HEK293T (cell line): ENCODE results near the gene CCDC92B.

Experiments used
- CTCF ChIA-PET: fragments of 350-600 bp; formaldehyde crosslinking; extraction: SDS; loops from one replicate; lab custom pipeline; 2021; ENCODE audit warnings: antibody characterized with exemption, inconsistent platforms; lab: Yijun Ruan, JAX
- POLR2A ChIA-PET: fragments of 350-600 bp; formaldehyde crosslinking; extraction: SDS; loops from one replicate; lab custom pipeline; 2020; ENCODE audit warnings: antibody characterized with exemption, inconsistent platforms; lab: Yijun Ruan, JAX
- DNase-seq: peaks from one replicate; pipeline ENCODE4 v3.0.0; 2012; ENCODE audit warnings: mixed read lengths; ENCODE audit errors: extremely low spot score
- ARNT ChIP-seq: fragments of 450-650 bp; IDR thresholded peaks from 2 replicates; pipeline ENCODE4 v1.6.1; 2017; ENCODE audit warnings: mild to moderate bottlenecking
- BHLHE40 ChIP-seq: fragments of 450-650 bp; IDR thresholded peaks from 2 replicates; pipeline ENCODE4 v1.6.1; 2016; ENCODE audit warnings: mild to moderate bottlenecking, moderate library complexity, borderline replicate concordance
- CTBP1 ChIP-seq: fragments of 450-650 bp; IDR thresholded peaks from 2 replicates; pipeline ENCODE4 v1.6.1; 2016; ENCODE audit warnings: borderline replicate concordance
- ELF4 ChIP-seq: fragments of 450-650 bp; IDR thresholded peaks from 2 replicates; pipeline ENCODE4 v1.6.1; 2017; ENCODE audit warnings: antibody characterized with exemption
- FOXA1 ChIP-seq: fragments of 450-650 bp; IDR thresholded peaks from 2 replicates; pipeline ENCODE4 v1.6.1; 2016; ENCODE audit warnings: mild to moderate bottlenecking
- FOXK2 ChIP-seq: fragments of 450-650 bp; IDR thresholded peaks from 2 replicates; pipeline ENCODE4 v1.6.1; 2016; ENCODE audit warnings: mild to moderate bottlenecking
- FOXM1 ChIP-seq: fragments of 450-650 bp; IDR thresholded peaks from 2 replicates; pipeline ENCODE4 v1.6.1; 2017; ENCODE audit warnings: mild to moderate bottlenecking, borderline replicate concordance
- HDGF ChIP-seq: fragments of 450-650 bp; IDR thresholded peaks from 2 replicates; pipeline ENCODE4 v1.6.1; 2017; ENCODE audit warnings: antibody characterized with exemption, borderline replicate concordance
- L3MBTL2 ChIP-seq: fragments of 450-650 bp; conservative IDR thresholded peaks from 2 replicates; pipeline ENCODE4 v1.6.1; 2016; ENCODE audit warnings: mild to moderate bottlenecking
- LEF1 ChIP-seq: fragments of 450-650 bp; IDR thresholded peaks from 2 replicates; pipeline ENCODE4 v1.6.1; 2017; ENCODE audit warnings: mild to moderate bottlenecking, borderline replicate concordance
- NFRKB ChIP-seq: fragments of 450-650 bp; IDR thresholded peaks from 2 replicates; pipeline ENCODE4 v1.6.1; 2016; ENCODE audit warnings: mild to moderate bottlenecking, moderate library complexity
- PKNOX1 ChIP-seq: fragments of 450-650 bp; IDR thresholded peaks from 2 replicates; pipeline ENCODE4 v1.6.1; 2016
- SP1 ChIP-seq: fragments of 450-650 bp; IDR thresholded peaks from 2 replicates; pipeline ENCODE4 v1.6.1; 2017
- SUZ12 ChIP-seq: fragments of 450-650 bp; IDR thresholded peaks from 2 replicates; pipeline ENCODE4 v1.6.1; 2016; ENCODE audit warnings: mild to moderate bottlenecking
- TARDBP ChIP-seq: fragments of 450-650 bp; IDR thresholded peaks from 2 replicates; pipeline ENCODE4 v1.6.1; 2016
- ZNF384 ChIP-seq: fragments of 450-650 bp; IDR thresholded peaks from 2 replicates; pipeline ENCODE4 v1.6.1; 2016

CCDC92B gene

GRCh38 chr17:2705263-2705662 is 44.2 kb downstream of the CCDC92B start:
- CTCF ChIA-PET, result no interaction called here
- TF ChIP-seq L3MBTL2 (no peak), NFRKB (no peak), HDGF (no peak), LEF1 (no peak), SUZ12 (no peak), FOXA1 (no peak), FOXK2 (no peak), TARDBP (no peak), CTBP1 (no peak)
- no peak for DNase-seq
- POLR2A ChIA-PET, result no interaction called here

- POLR2A ChIA-PET, result no interaction called here
- CTCF ChIA-PET, result no interaction called here
- no peak for DNase-seq
- TF ChIP-seq ZNF384 (no peak), FOXM1 (no peak), CTBP1 (no peak), LEF1 (no peak), ARNT (no peak), PKNOX1 (no peak), L3MBTL2 (no peak), SUZ12 (no peak), ELF4 (no peak), FOXA1 (no peak), SP1 (no peak), NFRKB (no peak), TARDBP (no peak), FOXK2 (no peak), HDGF (no peak)
Observed at GRCh38 chr17:2704890-2705248, 44.6 kb downstream of the CCDC92B start.

GRCh38 chr17:2704031-2704889 is 45.2 kb downstream of the CCDC92B start:
- CTCF ChIA-PET, result no interaction called here
- TF ChIP-seq L3MBTL2, result no peak
- no peak for TF ChIP-seq ZNF384
- no peak for TF ChIP-seq LEF1
- no peak for TF ChIP-seq ELF4
- TF ChIP-seq HDGF, result no peak
- no peak for TF ChIP-seq CTBP1
- no peak for TF ChIP-seq TARDBP
- no peak for DNase-seq
- POLR2A ChIA-PET, result no interaction called here

- TF ChIP-seq ARNT, result no peak
- TF ChIP-seq HDGF, result no peak
- no peak for TF ChIP-seq FOXA1
- no peak for TF ChIP-seq FOXK2
- no peak for TF ChIP-seq CTBP1
- TF ChIP-seq FOXM1, result no peak
- no peak for TF ChIP-seq L3MBTL2
- TF ChIP-seq SP1, result no peak
- no peak for TF ChIP-seq NFRKB
- TF ChIP-seq TARDBP, result no peak
- no peak for TF ChIP-seq PKNOX1
- no peak for TF ChIP-seq LEF1
- CTCF ChIA-PET, result no interaction called here
- POLR2A ChIA-PET, result no interaction called here
- no peak for DNase-seq
Observed at GRCh38 chr17:2703606-2704005, 45.8 kb downstream of the CCDC92B start.

- ChIA-PET POLR2A (no interaction called here), CTCF (no interaction called here)
- no peak for DNase-seq
- no peak for TF ChIP-seq ELF4
- no peak for TF ChIP-seq BHLHE40
- TF ChIP-seq FOXM1, result no peak
- no peak for TF ChIP-seq SUZ12
Observed at GRCh38 chr17:2703181-2703580, 46.3 kb downstream of the CCDC92B start.

GRCh38 chr17:2701996-2702741 is 47.3 kb downstream of the CCDC92B start:
- CTCF ChIA-PET, result no interaction called here

More at GRCh38 chr17:2701996-2702741, 47.3 kb downstream of the CCDC92B start:
- POLR2A ChIA-PET, result no interaction called here
- no peak for TF ChIP-seq FOXA1
- TF ChIP-seq ZNF384, result no peak
- TF ChIP-seq L3MBTL2, result no peak
- no peak for TF ChIP-seq PKNOX1
- DNase-seq, result no peak
